Measurements from ENCODE around the gene ZFYVE28.

DNA sequence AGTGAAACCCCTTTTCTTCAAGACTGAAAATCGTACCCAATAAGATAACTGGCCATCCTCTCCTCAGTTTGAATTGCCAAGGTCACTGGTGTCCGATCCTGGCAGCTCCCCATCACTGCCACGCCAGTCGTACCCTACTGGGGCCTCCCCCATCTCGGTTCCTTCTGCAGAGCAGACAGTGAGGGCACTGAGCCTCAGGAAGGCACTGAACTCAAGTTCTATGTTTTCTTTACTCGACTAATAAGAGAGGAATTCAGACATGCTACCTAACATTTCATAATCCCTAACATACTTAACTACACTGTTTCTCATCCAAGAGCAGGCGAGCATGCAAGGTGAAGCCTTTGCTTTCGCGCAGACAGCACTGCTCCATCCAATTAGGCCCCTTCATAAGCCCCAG is 23.4 kb downstream of the ZFYVE28 start:
- TF ChIP-seq, protein P1, sequence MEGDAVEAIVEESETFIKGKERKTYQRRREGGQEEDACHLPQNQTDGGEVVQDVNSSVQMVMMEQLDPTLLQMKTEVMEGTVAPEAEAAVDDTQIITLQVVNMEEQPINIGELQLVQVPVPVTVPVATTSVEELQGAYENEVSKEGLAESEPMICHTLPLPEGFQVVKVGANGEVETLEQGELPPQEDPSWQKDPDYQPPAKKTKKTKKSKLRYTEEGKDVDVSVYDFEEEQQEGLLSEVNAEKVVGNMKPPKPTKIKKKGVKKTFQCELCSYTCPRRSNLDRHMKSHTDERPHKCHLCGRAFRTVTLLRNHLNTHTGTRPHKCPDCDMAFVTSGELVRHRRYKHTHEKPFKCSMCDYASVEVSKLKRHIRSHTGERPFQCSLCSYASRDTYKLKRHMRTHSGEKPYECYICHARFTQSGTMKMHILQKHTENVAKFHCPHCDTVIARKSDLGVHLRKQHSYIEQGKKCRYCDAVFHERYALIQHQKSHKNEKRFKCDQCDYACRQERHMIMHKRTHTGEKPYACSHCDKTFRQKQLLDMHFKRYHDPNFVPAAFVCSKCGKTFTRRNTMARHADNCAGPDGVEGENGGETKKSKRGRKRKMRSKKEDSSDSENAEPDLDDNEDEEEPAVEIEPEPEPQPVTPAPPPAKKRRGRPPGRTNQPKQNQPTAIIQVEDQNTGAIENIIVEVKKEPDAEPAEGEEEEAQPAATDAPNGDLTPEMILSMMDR (IDR thresholded peaks at IDR 0.05) = no peak
- TF ChIP-seq POLR2A (IDR thresholded peaks at IDR 0.05) (no peak), POLR2AphosphoS5 (IDR thresholded peaks at IDR 0.05) (no peak)
